Nephron progenitor cell (in vitro differentiated cells): ENCODE data around the gene ATAD3B.
"Not testable (repeated sequence)": the region's sequence is repeated elsewhere in the genome, so short reads cannot be mapped to it uniquely, and the experiment has no call there.

Experiments
- DNase-seq: peaks from one replicate; pipeline ENCODE4 v3.0.0; 2021
- H3K27ac Mint-ChIP-seq: 2 replicates; pipeline ENCODE4 v1.8.0; 2021; ENCODE audit warnings: mild to moderate bottlenecking, moderate library complexity, mixed read lengths
- H3K27me3 Mint-ChIP-seq: 2 replicates; pipeline ENCODE4 v1.8.0; 2021; ENCODE audit warnings: mild to moderate bottlenecking, low read depth, mixed read lengths; ENCODE audit not compliant: poor library complexity
- H3K36me3 Mint-ChIP-seq: 2 replicates; pipeline ENCODE4 v1.8.0; 2021; ENCODE audit warnings: low read depth, mixed read lengths
- H3K4me1 Mint-ChIP-seq: 2 replicates; pipeline ENCODE4 v1.8.0; 2021; ENCODE audit warnings: mixed read lengths
- H3K4me3 Mint-ChIP-seq: 2 replicates; pipeline ENCODE4 v1.8.0; 2021; ENCODE audit warnings: mild to moderate bottlenecking, moderate library complexity, mixed read lengths
- H3K9me3 Mint-ChIP-seq: 2 replicates; pipeline ENCODE4 v1.8.0; 2021; ENCODE audit warnings: mild to moderate bottlenecking, moderate library complexity, mixed read lengths
- TF ChIP-seq, protein P1 (sequence below): fragments of 200-600 bp; sonication (generic); IDR thresholded peaks from 2 replicates; pipeline ENCODE4 v1.5.0; 2021; ENCODE audit warnings: antibody characterized with exemption

Gene ATAD3B

DNA sequence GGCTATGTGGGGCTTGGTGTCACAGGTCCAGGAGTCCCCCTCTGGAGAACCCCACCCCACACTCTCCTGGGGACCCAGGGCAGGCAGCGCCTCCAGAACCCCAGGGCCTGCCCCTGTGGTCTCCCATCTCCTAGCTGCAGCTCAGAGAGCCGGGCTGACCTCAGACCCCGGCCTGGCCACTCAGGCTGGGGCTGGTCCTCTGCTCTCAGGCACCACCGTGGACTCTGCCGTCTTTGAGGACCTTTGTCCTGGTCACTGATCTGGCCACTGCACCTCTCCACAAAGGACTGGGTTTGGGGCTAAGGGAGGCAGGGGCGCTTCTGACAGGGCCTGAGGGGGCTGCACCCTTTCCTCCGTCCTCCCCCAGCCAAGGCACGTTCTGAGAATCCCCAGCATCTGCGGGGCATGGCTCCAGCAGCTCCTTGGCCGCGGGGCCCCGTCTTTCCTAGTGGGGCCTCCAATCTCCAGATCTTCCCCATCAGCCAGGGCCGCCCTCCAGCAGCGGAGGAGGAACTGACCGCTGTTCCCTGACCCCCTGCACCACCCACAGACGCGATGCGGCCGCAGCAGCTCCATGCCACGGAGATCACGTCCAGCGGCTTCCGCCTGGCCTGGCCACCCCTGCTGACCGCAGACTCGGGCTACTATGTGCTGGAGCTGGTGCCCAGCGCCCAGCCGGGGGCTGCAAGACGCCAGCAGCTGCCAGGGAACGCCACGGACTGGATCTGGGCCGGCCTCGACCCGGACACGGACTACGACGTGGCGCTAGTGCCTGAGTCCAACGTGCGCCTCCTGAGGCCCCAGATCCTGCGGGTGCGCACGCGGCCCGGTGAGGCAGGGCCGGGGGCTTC is 32.8 kb upstream of the ATAD3B start:
- Mint-ChIP-seq H3K4me1 (peaks cover 21% of the 10 kb centered on the region), H3K4me3 (peak overlapping the region; percentile 45), H3K27ac (no peak overlapping the region), H3K36me3 (no peaks in the 10 kb centered on the region), H3K9me3 (no peaks in the 10 kb centered on the region), H3K27me3 (no peaks in the 10 kb centered on the region)
- DNase-seq, result no peak
- TF ChIP-seq, protein P1, sequence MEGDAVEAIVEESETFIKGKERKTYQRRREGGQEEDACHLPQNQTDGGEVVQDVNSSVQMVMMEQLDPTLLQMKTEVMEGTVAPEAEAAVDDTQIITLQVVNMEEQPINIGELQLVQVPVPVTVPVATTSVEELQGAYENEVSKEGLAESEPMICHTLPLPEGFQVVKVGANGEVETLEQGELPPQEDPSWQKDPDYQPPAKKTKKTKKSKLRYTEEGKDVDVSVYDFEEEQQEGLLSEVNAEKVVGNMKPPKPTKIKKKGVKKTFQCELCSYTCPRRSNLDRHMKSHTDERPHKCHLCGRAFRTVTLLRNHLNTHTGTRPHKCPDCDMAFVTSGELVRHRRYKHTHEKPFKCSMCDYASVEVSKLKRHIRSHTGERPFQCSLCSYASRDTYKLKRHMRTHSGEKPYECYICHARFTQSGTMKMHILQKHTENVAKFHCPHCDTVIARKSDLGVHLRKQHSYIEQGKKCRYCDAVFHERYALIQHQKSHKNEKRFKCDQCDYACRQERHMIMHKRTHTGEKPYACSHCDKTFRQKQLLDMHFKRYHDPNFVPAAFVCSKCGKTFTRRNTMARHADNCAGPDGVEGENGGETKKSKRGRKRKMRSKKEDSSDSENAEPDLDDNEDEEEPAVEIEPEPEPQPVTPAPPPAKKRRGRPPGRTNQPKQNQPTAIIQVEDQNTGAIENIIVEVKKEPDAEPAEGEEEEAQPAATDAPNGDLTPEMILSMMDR, result no peak

DNA sequence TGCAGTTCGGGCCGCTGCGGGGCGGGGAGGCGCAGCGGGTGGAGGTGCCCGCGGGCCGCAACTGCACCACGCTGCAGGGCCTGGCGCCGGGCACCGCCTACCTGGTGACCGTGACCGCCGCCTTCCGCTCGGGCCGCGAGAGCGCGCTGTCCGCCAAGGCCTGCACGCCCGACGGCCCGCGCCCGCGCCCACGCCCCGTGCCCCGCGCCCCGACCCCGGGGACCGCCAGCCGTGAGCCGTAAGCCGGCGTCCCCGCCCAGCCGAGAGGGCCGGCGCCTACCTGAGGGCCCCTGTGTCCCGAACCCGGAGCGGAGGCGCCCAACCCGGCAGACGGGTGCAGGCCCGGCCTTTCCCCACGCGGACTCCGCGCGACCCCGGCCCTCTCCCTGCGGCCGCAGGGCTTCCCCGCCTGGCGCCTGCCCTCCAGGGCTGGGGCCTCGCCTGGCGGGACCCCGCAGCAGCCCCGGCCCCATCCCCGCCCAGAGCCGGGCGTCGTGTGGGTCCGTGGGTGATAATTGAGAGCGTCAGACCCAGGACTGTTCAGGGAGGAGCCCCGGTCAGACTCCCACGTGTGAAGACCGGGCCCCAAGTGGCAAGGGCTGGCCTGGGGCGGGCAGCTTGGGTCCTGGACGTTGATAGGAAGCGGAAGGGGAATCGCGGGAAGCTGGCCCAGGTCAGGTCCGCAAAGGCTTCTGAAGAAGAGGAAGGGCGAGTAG is 31.9 kb upstream of the ATAD3B start:
- DNase-seq, result no peak
- Mint-ChIP-seq H3K27me3 (no peaks in the 10 kb centered on the region), H3K27ac (no peak overlapping the region), H3K4me1 (peaks cover 21% of the 10 kb centered on the region), H3K9me3 (no peaks in the 10 kb centered on the region), H3K36me3 (no peaks in the 10 kb centered on the region), H3K4me3 (no peak overlapping the region)
- TF ChIP-seq, protein P1, result no peak

DNA sequence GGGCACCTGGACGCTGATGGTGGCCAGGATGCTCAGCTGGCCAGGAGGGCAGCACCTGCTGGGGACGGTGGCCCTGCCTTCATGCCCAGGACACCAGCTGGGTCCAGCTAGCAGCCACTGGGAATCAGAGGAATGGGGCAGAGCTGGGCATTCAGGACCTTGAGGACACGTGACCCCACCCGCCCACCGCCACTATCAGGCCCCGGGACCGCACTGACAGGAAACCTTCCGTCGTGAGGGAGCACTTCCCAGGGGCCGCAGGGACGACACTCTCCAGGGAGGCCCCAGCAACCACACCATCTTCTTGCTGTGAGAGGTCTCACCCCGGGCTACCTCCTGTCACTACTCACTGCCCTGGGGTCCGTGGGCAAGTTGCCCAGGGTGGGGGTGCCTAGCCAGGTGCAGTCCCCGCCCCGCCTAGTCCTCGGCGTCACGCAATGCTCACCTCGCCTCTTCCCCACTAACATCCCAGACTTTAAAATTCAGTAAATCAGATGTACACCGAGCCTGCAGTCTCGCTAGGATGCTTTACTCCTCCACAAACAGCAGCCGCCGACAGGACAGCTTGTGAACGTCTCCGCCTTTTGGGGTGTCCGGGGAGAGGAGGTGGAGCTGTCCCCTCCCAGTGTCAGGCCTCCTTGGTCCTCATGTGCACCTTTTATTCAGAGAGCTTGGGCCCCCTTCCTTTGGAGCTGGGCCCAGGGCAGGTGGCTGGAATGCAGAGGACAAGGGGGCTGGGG is 31.1 kb upstream of the ATAD3B start:
- Mint-ChIP-seq H3K4me3 (no peak overlapping the region), H3K27ac (no peak overlapping the region), H3K36me3 (no peaks in the 10 kb centered on the region), H3K4me1 (peaks cover 15% of the 10 kb centered on the region), H3K9me3 (no peaks in the 10 kb centered on the region), H3K27me3 (no peaks in the 10 kb centered on the region)
- no peak for DNase-seq
- TF ChIP-seq, protein P1, result no peak

DNA sequence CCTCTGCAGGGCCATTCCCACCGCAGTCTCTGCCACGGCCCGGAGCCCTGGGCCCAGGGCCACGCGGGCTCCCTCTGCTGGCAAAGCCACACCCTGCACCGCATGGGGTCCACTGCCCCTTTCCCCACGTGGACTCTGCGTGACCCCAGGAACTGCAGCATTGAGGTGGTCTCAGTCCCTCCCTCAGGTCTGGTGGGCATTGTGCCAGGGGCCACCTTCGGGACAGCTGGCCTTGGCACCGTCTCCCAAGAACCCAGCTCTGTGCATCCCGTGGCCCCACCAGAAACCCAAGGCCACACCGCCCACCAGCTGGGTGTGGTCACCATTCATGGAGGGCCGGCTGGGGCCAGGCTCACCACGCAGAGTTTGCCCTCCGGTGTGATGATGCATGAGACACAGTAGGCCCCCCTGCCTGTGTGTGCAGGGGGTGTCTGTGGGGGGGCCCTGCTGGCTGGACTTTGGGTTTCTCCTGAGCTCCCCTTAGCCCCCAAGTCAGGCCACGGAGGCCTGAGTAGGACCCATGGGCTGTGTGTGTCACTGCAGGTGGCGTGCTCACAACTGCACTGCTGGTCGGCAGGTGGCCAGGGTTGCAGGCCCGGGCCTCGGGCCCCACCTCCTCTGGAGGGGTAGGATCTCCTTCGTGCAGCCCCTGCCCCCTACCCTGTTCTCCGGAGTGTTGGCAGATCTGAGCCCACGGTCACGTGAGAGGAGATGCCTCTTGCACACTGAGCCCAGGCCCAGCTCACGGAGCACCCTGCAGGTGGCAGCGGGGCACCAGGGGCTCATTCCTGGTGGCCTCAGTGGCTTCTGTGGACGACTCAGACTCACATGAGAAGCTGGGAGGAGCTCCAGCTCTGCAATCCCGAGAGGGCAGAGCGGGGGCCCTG is 30.3 kb upstream of the ATAD3B start:
- DNase-seq, result peak; percentile 73
- no peaks in the 10 kb centered on the region for H3K27me3 Mint-ChIP-seq
- no peak overlapping the region for H3K4me3 Mint-ChIP-seq
- H3K27ac Mint-ChIP-seq, result no peak overlapping the region
- H3K36me3 Mint-ChIP-seq, result no peaks in the 10 kb centered on the region
- H3K9me3 Mint-ChIP-seq, result no peaks in the 10 kb centered on the region
- TF ChIP-seq, protein P1, result peak; percentile 77
- H3K4me1 Mint-ChIP-seq, result peaks cover 14% of the 10 kb centered on the region

DNA sequence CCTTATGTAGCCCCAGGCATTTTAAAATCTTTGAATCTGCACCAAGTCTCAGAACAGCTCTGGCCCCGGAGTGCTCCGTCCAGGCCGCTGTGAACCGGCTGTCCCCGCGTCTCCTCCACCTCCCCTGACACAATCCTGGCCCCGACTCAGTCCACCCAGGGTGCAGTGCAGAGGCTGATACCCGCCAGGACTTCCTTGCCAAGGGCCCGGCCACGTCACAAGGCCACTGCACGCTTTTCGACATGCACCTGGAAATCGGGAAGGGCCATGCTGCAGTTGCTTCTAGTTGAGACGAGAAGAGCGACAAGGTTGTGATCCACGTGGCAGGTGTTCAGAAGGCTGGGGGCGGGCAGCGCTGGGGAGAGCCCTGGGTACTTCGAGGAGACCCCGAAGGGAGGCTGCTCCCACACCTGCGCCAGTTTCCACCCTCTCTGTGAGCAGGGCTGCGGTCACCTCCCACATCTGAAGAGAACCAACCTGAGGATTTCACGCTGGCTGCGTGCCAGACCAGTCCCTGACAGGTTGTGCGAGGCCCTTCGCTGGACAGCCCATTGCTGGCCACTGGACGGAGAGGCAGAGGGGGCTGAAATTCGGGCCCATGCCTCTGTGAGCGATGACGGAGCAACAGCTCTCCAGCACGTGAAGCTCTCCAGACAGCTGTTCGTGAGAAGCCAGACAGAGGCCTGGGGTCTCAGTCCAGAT is 29.3 kb upstream of the ATAD3B start:
- Mint-ChIP-seq H3K27me3 (no peaks in the 10 kb centered on the region), H3K4me3 (no peak overlapping the region), H3K4me1 (peaks cover 12% of the 10 kb centered on the region), H3K9me3 (no peaks in the 10 kb centered on the region), H3K36me3 (no peaks in the 10 kb centered on the region), H3K27ac (no peak overlapping the region)
- DNase-seq, result no peak
- TF ChIP-seq, protein P1, result no peak

DNA sequence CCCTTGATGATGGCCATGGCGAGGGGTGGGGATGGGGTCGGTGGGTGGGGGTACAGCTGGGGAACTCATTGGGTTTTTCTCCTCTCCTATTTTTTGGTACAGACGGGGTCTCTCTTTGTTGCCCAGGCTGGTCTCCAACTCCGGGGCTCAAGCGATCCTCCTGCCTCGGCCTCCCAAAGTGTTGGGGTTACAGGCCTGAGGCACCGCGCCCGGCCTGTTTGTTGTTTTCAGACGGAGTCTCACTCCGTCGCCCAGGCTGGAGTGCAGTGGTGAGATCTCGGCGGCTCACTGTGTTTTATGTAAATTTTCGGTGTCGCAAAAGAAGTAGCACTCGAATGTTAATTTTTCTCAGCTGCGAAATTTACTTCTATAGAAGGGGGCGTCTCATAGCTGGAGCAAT is 24.9 kb upstream of the ATAD3B start:
- H3K36me3 Mint-ChIP-seq, H3K4me3 Mint-ChIP-seq, H3K4me1 Mint-ChIP-seq, H3K9me3 Mint-ChIP-seq, H3K27me3 Mint-ChIP-seq, DNase-seq, H3K27ac Mint-ChIP-seq: not testable (repeated sequence)
